ENCODE results near the gene ZNF853. TPM values are rescaled to one million over a fixed set of nuclear protein-coding genes. Genes with fewer than 3 reads are reported as not detected.

The ZNF853 gene
- total and polyA plus RNA-seq, 2 of the 8 experiments (the other 6 are each of a cell fraction or from before 2014, with no cell fraction given), result 4.3 to 5.7 TPM

DNA sequence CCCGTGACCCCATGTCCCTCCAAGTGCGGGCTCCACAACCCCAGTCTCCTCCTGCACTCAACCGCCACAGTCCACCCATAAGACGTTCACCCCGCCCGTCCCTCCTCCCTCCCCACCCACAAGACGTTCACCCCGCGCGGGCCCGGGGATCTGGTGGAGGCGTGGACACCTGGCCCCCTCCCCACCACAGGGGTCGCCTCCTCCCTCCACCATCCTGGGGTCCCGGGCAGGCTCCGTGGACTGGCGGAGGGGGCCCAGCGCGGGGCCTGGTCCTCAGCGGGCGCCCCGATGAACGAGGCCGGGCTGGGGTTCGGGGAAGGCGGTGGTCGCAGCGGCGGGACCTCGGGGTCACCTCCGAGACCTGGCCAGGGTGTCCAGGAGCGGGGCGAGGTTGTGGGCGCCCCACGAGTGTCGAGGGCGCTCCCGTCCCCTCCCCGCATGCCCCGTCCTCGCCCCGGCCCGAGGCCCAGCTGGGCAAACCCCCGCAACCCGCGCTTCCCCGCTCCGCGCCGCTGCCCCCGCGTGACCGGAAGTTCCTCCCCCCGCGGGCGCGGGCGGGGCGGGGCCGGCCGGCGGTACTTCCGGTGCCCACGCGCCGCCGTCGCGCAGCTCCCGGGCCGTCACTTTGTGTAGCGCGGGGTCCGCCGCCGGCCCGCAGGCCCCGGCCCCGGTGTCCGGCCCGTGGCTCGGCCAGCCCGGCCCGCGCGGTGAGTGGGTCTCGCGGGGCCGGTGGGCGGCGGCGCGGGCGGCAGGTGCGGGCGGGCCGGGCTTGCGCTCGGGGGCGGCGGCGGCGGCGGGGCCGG is 21.5 kb downstream of the ZNF853 start, which contains the start of gene ZNF316:
TSS of gene ZNF316 (plus strand) at position 578 of the 803 bp plus-strand sequence. CDS start 5,092 bp downstream, outside the sequence.
- H3K9me3 ChIP-seq (ENCODE audit: insufficient read depth in 2 of 2, low read depth in 1 of 2, low read length in 1 of 2), result no peaks in the 10 kb centered on the region
- peak within 1 kb of the TSS; percentile 29 for H4K5ac ChIP-seq (ENCODE audit: insufficient read length, low read depth, low read length)
- no peak within 1 kb of the TSS; the same call in 1 of the 2 replicates for H4K8ac ChIP-seq (ENCODE audit: extremely low read depth, insufficient read depth, low read length)
- H2BK15ac ChIP-seq (ENCODE audit: low read length), result no peak within 1 kb of the TSS
- H3K79me1 ChIP-seq (ENCODE audit: low read depth, low read length), result peaks cover 5% of the 10 kb centered on the region; the same call in 1 of the 2 replicates
- H3K9ac ChIP-seq (replicated peaks in 1 of 4; ENCODE audit: extremely low read depth in 1 of 4, low read depth in 3 of 4, low read length in 3 of 4), result peak within 1 kb of the TSS in 1 of 4 experiments; percentile 24; a peak in 2 of 7 replicates
- peak within 1 kb of the TSS; percentile 54 to 78 for H3K4me2 ChIP-seq (ENCODE audit: insufficient read depth in 1 of 2, low read depth in 2 of 2, low read length in 2 of 2)
- WGBS, 2 experiments (ENCODE audit: extremely low coverage in 1 of 2, insufficient coverage in 1 of 2, insufficient read length in 1 of 2, insufficient replicate concordance in 2 of 2, low coverage in 1 of 2, low lambda C conversion rate in 2 of 2, missing lambda C conversion rate in 1 of 2), result 1% methylated on average over 32 of the region's 104 CpGs; no CpG with 5 or more reads in 1 of the 2 experiments
- 0 out of 2 replicates have a peak within 1 kb of the TSS, but pooled peaks have one; percentile 35 for H2BK5ac ChIP-seq (ENCODE audit: low read depth, low read length)
- no peaks in the 10 kb centered on the region; the same call in 1 of the 2 replicates for H3K23me2 ChIP-seq (ENCODE audit: low read depth, low read length)
- no peaks in the 10 kb centered on the region for H3K79me2 ChIP-seq (ENCODE audit: control insufficient read depth in 1 of 2, insufficient read depth in 2 of 2, low read length in 2 of 2)
- no peak within 1 kb of the TSS for H3K23ac ChIP-seq (ENCODE audit: insufficient read length)
- FAIRE-seq, result no peak
- H3K27ac ChIP-seq (ENCODE audit: low read depth, low read length), result no peak within 1 kb of the TSS
- no peak within 1 kb of the TSS; the same call in 1 of the 2 replicates for H2AFZ ChIP-seq (ENCODE audit: low read length)
- no peak within 1 kb of the TSS for H2BK20ac ChIP-seq (ENCODE audit: low read length)
- peak within 1 kb of the TSS; percentile 32 for H3K18ac ChIP-seq (ENCODE audit: extremely low read depth, low read length)
- no peak for DNase-seq (ENCODE audit: low read depth in 1 of 2, low spot score in 2 of 2)
- H4K20me1 ChIP-seq (replicated peaks in 1 of 2; ENCODE audit: control insufficient read depth in 1 of 2, insufficient read depth in 2 of 2, low read length in 2 of 2), result peaks cover 0 to 7% of the 10 kb centered on the region in 2 experiments
- no peak within 1 kb of the TSS for H4K91ac ChIP-seq (replicated peaks; ENCODE audit: insufficient read length, low read length)
- no peaks in the 10 kb centered on the region for H3K27me3 ChIP-seq (replicated peaks in 1 of 4; ENCODE audit: control insufficient read depth in 3 of 4, extremely low read depth in 1 of 4, insufficient read depth in 3 of 4, low read length in 3 of 4)
- no peak within 1 kb of the TSS for H3K14ac ChIP-seq (ENCODE audit: insufficient read length)
- H3K36me3 ChIP-seq (ENCODE audit: control insufficient read depth in 2 of 4, insufficient read depth in 4 of 4, low read length in 3 of 4), result no peaks in the 10 kb centered on the region; a peak in 1 of 8 replicates
- peak within 1 kb of the TSS; percentile 23 for H3K4ac ChIP-seq (replicated peaks; ENCODE audit: insufficient read length, low read depth, low read length)
- no peak within 1 kb of the TSS for H2BK12ac ChIP-seq (ENCODE audit: low read depth, low read length)
- no peak within 1 kb of the TSS for H2AK5ac ChIP-seq (ENCODE audit: low read depth, low read length)
- ChIA-PET CTCF (ENCODE audit: partially characterized antibody) (no interaction called here), POLR2A (ENCODE audit: partially characterized antibody) (no interaction called here)
- H3K4me1 ChIP-seq (replicated peaks in 1 of 4; ENCODE audit: control insufficient read depth in 3 of 4, insufficient read depth in 4 of 4, low read length in 3 of 4), result peaks cover 0 to 9% (median 2%) of the 10 kb centered on the region in 4 experiments; a peak in 3 of 7 replicates
- peak within 1 kb of the TSS; percentile 49 to 71 (median 60) for H3K4me3 ChIP-seq (ENCODE audit: extremely low read depth in 1 of 4, insufficient read depth in 2 of 4, low read depth in 3 of 4, low read length in 4 of 4)
- H2BK120ac ChIP-seq (replicated peaks; ENCODE audit: low read depth, low read length), result no peak within 1 kb of the TSS
- peak within 1 kb of the TSS; percentile 30 for H3K56ac ChIP-seq (replicated peaks; ENCODE audit: insufficient read length, low read depth, low read length)
- TF ChIP-seq HDAC2 (IDR thresholded peaks at IDR 0.05; ENCODE audit: borderline replicate concordance in 1 of 2, low read depth in 2 of 2, low read length in 2 of 2) (0 out of 4 replicates have a peak, but pooled peaks of 1 of the 2 experiments have one; percentile 22), BACH1 (IDR thresholded peaks at IDR 0.05; ENCODE audit: low read length) (peak; percentile 74), RBBP5 (IDR thresholded peaks at IDR 0.05; ENCODE audit: borderline replicate concordance, low read depth, low read length) (0 out of 2 replicates have a peak, but pooled peaks have one; percentile 37), ASH2L (IDR thresholded peaks at IDR 0.05; ENCODE audit: low read length) (no peak), GABPA (IDR thresholded peaks at IDR 0.05; ENCODE audit: borderline replicate concordance, insufficient read depth, low read length) (peak; percentile 84; the same call in 1 of the 2 replicates), RAD21 (IDR thresholded peaks at IDR 0.05 in 1 of 2, conservative IDR thresholded peaks at IDR 0.05 in 1 of 2; ENCODE audit: low read depth in 2 of 2, low read length in 2 of 2) (no peak), PHF8 (conservative IDR thresholded peaks at IDR 0.05; ENCODE audit: low read depth, low read length) (peak; percentile 45), KDM5A (IDR thresholded peaks at IDR 0.05; ENCODE audit: low read length) (no peak)
- TF ChIP-seq, protein P1, sequence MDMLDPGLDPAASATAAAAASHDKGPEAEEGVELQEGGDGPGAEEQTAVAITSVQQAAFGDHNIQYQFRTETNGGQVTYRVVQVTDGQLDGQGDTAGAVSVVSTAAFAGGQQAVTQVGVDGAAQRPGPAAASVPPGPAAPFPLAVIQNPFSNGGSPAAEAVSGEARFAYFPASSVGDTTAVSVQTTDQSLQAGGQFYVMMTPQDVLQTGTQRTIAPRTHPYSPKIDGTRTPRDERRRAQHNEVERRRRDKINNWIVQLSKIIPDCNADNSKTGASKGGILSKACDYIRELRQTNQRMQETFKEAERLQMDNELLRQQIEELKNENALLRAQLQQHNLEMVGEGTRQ (IDR thresholded peaks at IDR 0.05; ENCODE audit: low read length), result 0 out of 2 replicates have a peak, but pooled peaks have one; percentile 4
